Bone marrow (tissue), 2 donors: ENCODE measurements around the gene SHC3.
"Not testable (repeated sequence)": the region's sequence is repeated elsewhere in the genome, so short reads cannot be mapped to it uniquely, and the experiment has no call there.

Experiments
- DNase-seq, 2 donors: peaks; one replicate each; lab custom pipeline; 2025; lab: John Stamatoyannopoulos, UW

SHC3 gene

GRCh38 chr9:89177944-89178829 lies at the start of gene SHC3:
Gene SHC3, minus strand, starts transcription at chr9:89178818. Its CDS starts 358 bp downstream, at chr9:89178460.
- no peak for DNase-seq

GRCh38 chr9:89225991-89226471 lies 47.4 kb upstream of the SHC3 start:
- no peak for DNase-seq

- no peak for DNase-seq
Measured at GRCh38 chr9:89225587-89225986, 47.0 kb upstream of the SHC3 start.

- DNase-seq: no peak
Measured at GRCh38 chr9:89225036-89225435, 46.4 kb upstream of the SHC3 start.

DNA sequence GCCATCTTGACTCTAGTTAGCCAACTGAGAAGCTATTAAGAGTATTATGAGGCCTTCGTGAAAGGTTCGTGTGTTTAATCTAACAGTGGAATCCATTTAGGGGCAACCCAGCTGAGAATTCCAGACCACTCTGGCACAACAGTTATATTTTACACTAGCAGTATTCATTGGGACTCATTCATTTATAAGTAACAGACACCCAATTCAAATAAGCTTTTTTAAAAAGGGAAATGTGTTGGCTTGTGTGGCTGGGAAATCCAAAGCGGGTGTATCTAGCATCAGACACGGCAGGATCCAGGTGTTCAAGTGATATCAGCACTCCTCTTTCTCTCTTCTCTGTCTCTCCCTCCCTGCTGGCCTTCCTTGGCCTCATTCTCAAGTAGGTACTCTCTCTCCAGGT lies 46.0 kb upstream of the SHC3 start:
- DNase-seq: no peak

DNA sequence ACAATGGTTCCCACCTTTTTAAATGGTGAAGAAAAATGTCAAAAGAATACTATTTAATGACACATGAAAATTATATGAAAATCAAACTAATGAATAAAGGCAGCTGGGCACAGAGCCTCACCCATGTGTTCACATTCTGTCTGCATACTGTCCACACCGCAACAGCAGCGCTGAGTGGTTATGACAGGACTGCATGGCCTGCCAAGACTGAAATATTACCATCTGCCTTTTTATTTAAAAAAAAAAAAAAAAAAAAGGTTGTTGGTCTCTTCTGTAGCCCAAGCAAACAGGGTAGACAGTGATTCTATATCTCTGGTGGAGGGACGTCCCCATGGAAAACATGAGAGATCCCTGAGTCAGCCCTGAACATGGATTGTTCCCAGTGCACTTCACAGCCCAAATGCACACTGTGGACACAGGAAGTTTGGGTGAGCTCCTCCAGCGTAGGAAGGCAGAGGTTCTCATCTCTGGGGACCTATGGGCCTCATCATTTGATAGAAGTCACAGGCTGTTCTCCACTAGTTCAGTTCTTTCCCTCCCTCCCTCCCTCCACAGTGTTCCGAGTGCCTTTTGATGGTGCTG lies 44.9 kb upstream of the SHC3 start:
- no peak for DNase-seq

DNA sequence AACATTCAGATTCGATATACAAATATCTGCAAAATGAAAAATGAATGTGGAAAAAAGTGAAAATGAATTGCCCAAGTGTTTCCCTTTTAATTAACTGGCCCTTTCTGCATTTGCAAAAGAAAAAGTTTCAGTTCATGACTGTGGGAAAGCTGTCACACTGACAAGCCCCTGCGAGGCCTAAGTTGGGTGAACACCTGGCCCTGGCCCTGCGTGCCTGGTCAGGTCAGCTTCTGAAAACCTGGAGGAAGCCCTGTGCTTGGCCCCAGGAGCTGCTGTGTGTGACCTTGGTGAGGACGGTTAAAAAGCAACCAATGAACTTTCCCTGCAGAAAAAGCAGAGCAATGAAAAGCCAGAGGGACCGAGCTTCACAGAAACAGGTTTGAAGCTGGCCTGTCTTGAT lies 41.0 kb upstream of the SHC3 start:
- DNase-seq: no peak

- no peak for DNase-seq
Measured at GRCh38 chr9:89218040-89218928, 39.7 kb upstream of the SHC3 start.

DNA sequence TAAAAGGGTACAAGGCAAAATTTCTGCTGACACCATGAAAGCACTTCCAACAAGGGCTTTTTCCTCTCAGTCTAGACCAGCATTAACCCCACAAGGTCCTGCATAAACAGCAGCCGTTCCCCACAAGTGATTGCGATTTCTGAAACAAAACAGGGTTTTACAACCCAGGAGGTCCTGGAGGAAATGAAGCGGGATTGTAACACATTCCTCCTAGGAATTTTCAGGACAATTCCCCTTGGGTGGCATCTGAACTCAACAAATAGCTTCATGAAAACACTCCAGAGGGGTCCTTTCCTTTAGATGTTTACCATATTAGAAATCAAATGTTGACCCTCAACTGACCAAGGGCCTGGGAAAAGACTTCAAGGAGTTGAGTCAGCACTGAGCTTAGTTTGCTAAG lies 36.7 kb upstream of the SHC3 start:
- no peak for DNase-seq

DNA sequence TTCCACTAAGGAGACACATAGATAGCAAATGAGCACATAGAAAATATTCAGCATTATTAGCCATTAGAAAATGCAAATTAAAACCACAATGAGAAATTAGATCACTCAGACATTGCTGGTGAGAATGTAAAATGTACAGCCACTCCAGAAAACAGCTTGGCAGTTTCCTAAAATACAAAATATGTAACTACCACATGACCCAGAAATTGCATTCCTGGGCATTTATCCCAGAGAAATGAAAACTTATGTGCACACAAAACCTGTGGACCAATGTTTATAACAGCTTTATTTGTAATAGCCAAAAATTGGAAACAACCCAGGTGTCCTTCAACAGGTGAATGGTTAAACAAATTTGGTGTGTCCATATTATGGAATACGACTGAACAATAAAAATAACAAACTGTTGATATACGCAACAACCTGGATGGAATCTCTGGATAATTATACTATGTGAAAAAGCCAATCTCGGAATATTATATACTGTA lies 34.8 kb upstream of the SHC3 start:
- no peak for DNase-seq

DNA sequence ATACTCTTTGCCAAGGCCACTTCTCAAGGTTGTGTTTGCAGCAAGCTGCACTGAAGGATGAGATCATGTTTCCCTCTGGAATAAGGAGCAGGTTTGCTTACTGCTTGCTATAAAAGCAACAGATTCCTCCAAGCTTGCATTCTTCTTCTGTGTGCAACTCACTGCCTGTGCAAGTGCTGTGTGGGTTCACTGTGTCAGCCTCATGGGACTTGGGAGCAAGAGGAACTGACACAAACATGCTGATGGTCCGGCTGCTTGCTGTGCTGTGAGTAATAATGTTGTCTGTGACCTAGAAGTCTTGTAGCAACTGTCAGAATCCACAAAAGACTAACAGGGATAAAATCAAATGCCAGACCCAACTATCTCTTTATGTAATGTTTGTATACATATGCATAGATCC lies 33.6 kb upstream of the SHC3 start:
- DNase-seq: no peak

- not testable (repeated sequence) for DNase-seq
Measured at GRCh38 chr9:89209311-89209710, 30.7 kb upstream of the SHC3 start.

GRCh38 chr9:89207026-89207425 lies 28.4 kb upstream of the SHC3 start:
- DNase-seq: no peak

GRCh38 chr9:89204801-89205200 lies 26.2 kb upstream of the SHC3 start:
- DNase-seq: no peak

DNA sequence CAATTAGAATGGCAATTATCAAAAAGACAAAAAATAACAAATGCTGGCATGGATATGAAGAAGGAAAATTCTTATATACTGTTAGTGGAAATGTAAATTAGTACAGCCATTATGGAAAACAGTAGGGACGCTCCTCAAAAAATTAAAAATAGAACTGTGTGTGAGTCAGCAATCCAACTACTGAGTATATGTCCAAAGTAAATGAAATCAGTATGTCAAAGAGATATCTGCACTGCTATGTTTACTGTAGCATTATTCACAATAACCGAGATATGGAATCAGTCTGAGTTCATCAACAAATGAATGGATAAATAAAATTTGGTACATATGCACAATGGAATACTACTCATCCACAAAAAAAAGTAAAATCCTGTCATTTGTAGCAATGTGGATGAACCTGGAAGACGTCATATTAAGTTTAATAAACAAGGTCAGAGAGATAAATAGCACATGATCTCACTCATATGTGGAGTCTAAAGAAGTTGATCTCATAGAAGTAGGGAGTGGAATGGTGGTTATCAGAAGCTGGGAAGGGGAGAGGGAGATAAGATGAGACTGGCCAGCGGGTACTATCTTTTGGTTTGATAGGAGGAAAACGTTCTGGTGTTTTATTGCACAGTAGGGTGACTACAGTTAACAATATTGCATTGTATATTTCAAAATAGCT lies 16.6 kb upstream of the SHC3 start:
- no peak for DNase-seq

DNA sequence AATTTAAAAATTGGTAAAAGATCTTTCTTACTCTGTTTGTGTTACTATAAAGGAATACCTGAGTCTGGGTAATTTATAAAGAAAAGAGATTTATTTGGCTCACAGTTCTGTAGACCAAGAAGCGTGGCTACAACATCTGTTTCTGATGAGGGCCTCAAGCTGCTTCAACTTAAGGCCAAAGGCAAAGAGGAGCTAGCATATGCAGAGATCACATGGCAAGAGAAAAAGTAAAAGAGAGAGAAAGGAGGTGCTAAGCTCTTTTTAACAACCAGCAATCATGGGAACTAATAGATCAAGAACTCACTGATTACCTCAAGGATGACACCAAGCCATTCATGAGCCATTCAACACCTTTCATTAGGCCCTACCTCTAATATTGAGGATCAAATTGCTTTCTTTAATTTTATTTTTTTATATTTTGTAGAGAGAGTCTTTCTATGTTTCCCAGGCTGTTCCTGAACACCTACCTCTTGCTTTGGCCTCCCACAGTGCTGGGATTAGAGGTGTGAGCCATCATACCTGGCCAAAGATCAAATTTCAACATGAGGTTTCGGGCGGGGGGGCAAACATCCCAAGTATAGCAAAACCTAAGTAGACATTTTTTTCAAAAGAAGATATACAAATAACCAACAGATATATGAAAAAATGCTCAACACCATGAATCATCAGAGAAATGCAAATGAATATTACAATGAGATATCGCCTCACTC lies 16.0 kb upstream of the SHC3 start:
- DNase-seq: no peak

DNA sequence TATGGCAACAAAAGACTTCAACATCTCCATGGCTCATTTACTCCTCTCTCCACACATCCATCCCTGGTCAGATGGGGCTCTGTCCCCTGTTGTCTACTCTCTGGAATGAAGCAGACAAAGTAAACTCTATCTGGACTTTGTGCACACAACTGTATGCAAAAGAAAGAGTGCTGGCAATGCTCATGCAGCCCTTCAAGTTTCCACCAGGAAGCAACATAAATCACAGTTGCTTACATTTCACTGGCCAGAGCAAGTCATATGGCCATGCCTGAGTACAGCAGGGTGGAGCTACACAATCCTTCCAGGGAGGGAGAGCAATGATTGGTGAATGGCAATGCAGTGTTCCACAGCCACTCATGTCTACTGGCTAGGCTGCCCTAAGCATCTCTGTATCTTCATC lies 12.4 kb upstream of the SHC3 start:
- no peak for DNase-seq

DNA sequence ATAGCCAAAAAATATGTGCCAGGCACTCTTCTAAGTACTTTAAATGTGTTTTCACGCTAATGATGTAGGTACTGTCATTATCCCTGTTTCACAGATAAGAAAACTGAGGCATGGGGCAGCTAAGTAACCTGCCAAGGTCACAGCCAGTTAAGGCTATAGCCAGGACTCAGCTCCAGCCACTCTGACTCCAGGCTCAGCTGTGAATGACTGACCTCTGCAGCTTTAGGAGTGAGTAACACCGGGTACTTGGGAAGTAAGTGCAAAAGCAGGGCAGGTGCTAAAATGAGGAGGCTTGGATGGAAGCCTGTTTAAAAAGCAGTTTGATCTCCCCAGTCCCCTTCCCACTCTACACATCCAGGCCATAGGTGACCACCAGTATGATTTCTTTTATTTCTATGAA lies 10.6 kb upstream of the SHC3 start:
- DNase-seq: no peak

GRCh38 chr9:89187950-89188349 lies 9.3 kb upstream of the SHC3 start:
- no peak for DNase-seq

DNA sequence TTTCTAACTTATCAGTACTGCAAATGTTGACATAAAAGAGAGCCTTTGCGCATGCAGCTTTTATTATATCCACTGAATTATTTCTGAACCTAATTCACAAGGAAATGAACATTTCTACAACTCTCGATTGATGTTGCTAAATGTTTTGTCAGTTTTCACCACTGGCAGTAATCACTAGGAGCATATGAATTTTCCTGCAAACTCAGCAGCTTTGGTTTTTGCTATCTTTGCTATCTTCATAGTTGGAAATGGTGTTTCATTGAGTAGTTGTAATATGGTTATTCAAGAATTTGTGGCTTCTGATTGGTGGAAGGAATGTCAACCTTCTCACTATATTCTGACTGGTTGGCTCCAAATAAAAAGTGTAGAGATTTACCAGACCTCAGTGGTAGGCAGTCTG lies 8.9 kb upstream of the SHC3 start:
- DNase-seq: no peak

GRCh38 chr9:89186960-89187359 lies 8.3 kb upstream of the SHC3 start:
- DNase-seq: no peak
